Activated naive CD4-positive, alpha-beta T cell (primary cell): ENCODE data around the gene FXYD4.
"Not testable (repeated sequence)": the region's sequence is repeated elsewhere in the genome, so short reads cannot be mapped to it uniquely, and the experiment has no call there.

Experiments
- DNase-seq, 4 experiments: peaks; one replicate each; lab custom pipeline; 2025; lab: John Stamatoyannopoulos, UW

The FXYD4 gene, protein sequence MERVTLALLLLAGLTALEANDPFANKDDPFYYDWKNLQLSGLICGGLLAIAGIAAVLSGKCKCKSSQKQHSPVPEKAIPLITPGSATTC

DNA sequence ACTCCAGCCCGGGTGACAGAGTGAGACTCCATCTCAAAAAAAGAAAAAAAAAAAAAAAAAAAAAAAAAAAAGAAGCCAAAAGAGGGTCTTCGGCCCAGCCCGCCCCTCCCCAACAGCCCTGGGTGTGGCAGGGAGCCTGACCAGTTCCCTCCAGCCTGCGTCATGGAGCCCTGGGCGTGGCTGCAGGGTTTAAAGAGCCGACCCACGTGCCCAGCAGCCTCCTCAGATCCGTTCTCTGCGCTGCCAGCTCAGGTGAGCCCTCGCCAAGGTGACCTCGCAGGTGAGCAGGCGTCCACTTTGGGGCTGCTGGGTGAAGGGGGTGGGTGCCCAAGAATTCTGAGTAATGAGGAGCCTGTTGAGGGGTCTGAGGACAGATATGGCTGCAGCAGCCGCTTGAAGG is at the start of gene FXYD4:
FXYD4 (plus strand) TSS at position 219 of the 400 bp plus-strand sequence. CDS start 2,111 bp downstream, outside the sequence.
- no peak for DNase-seq

DNA sequence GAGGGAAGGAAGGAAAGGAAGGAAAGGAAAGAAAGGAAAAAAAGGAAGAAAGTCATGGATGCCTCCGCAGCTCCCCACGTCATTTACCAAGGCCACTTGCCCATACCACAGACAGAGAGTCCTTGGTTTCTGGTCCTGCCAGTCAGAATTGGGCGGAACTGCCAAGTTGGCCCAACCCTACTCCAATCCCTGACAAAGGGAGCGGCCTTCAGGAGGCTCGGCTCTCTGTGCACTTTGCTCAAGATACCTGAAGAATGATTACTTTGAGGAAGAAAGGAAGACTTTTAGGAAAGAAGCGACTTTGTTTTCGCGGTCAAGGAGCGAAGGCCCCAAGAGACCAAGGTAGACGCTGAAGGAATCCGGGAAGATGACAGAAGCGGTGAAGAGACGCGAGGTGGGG is 49.1 kb upstream of the FXYD4 start:
- no peak for DNase-seq

DNA sequence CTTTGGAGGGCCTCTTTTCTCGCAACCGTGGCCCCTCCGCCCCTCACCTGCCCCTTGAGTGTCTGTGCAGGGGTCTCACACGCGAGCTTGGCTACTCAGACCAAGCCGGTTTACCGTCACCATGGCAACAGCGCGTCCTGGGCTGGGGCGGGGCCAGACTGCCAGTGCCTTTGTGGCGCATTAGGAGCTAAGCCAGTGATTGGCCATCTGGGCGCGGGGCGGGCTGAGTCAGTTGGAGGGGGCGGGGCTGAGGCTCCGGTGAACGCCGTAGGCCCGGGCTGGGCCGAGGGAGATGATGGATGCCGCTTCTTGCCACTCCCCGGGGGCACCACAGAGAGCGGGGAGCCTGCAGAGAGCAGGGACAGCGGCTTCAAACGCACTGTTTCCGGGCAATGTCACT is 48.7 kb upstream of the FXYD4 start:
- peak; percentile 10 to 57 (median 28) for DNase-seq

DNA sequence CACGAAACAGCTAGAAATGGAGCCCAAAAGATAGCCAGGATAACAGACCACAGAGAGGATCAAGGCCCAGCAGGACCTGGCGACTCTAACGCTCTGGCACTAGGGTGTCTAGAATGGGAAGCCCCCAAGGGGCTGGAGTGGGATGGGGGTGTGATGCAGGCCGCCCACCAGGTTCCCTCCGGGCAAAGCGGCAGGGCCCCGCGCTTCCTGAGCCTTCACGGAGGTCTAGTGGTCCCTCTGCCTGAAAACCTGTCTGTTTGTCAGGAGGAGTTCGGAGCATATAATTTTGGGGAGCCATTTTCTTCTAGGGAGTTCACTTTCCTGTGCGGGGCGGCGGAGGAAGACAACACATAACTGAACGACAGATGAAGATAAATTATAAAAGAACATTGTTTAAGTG is 48.2 kb upstream of the FXYD4 start:
- no peak for DNase-seq

DNA sequence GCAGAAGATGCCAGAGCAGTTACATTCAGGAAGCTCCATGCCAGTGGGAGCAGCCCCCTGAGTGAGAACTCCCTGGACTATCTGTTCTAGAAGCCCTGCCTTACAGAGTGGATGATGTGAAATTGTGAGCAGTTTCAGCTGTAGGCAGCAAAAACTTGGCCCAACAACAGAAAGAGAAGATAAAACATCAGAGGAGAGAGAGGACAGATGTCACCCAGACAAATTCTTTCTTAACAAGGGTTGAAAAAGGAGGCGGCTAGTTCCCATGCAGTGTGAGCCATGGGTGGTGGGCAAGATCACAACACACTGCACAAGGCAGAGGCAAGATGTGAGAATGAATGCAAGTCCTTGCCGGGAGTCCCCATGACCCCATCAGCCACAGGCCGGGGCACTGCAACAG is 46.6 kb upstream of the FXYD4 start:
- DNase-seq, result no peak

DNA sequence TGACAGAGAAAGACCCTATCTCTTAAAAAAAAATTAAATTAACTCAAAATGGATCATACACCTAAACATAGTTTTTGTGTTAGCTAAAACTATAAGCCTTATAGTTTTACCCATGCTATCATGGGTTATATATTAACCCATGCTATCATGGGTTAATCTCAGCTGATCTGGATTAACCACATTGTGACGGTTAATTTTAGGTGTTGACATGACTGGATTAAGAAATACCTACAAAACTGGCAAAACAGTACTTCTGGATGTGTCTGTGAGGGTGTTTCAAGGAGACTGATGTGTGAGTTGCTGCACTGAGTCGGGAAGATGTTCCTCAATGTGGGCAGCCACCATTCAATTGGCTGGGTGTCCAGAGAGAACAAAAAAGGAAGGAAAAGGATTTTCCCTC is 44.3 kb upstream of the FXYD4 start:
- DNase-seq, result no peak

DNA sequence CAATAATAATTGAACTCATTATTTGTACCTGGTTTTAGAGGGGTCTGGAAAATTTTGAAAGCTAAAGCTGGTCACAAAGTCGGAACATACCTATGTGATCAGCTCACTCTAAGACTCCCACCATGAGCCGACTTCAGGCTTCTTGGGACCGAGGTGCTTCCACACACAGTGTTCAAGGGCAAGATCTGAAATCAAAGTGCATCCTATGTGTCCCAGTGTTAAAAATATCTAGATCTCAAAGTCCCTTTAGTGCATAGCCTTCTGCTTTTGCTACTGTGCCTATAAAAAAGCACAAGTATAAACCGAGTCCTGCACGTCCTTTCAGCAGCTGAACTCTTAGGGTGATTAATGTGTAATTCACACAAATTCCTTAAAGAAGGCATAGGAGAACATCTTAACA is 43.5 kb upstream of the FXYD4 start:
- no peak for DNase-seq

DNA sequence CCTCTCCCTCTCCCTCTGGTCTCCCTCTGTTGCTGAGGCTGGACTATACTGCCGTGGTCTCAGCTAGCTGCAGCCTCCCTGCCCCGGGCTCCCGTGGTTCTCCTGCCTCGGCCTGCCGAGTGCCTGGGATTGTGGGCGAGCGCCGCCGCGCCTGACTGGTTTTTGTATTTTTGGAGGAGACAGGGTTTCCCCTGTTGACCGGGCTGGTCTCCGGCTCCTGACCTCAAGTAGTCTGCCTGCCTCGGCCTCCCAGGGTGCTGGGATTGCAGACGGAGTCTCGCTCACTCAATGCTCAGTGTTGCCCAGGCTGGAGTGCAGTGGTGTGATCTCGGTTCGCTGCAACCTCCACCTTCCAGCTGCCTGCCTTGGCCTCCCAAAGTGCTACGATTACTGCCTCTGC is 42.6 kb upstream of the FXYD4 start:
- DNase-seq, result not testable (repeated sequence)

DNA sequence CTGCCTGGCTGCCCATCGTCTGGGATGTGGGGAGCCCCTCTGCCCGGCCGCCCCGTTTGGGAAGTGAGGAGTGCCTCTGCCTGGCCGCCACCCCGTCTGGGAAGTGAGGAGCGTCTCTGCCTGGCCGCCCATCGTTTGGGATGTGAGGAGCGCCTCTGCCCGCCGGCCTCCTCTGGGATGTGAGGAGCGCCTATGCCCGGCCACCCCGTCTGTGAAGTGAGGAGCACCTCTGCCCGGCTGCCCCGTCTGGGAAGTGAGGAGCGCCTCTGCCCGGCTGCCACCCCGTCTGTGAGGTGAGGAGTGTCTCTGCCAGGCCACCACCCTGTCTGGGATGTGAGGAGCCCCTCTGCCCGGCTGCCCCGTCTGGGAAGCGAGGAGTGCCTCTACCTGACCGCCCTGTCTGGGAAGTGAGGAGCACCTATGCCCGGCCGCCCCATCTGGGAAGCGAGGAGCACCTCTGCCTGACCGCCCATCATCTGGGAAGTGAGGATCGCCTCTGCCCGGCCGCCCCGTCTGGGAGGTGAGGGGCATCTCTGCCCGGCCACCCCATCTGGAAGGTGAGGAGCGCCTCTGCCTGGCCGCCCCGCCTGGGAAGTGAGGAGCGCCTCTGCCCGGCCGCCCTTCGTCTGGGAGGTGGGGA is 42.1 kb upstream of the FXYD4 start:
- DNase-seq, result not testable (repeated sequence)

DNA sequence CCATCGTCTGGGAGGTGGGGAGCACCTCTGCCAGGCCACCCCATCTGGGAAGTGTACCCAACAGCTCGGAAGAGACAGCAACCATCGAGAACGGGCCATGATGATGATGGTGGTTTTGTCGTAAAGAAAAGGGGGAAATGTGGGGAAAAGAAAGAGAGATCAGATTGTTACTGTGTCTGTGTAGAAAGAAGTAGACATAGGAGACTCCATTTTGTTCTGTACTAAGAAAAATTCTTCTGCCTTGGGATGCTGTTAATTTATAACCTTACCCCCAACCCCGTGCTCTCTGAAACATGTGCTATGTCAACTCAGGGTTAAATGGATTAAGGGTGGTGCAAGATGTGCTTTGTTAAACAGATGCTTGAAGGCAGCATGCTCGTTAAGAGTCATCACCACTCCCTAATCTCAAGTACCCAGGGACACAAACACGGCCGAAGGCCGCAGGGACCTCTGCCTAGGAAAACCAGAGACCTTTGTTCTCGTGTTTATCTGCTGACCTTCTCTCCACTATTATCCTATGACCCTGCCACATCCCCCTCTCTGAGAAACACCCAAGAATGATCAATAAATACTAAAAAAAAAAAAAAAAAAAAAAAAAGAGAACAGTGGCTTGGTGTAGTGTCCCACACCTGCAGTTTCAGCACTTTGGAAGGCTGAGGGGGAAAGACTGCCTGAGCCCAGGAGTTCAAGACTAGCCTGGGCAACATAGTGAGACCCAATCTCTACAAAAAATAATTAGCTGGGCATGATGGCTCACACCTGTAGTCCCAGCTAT is 41.2 kb upstream of the FXYD4 start:
- DNase-seq, result not testable (repeated sequence)

DNA sequence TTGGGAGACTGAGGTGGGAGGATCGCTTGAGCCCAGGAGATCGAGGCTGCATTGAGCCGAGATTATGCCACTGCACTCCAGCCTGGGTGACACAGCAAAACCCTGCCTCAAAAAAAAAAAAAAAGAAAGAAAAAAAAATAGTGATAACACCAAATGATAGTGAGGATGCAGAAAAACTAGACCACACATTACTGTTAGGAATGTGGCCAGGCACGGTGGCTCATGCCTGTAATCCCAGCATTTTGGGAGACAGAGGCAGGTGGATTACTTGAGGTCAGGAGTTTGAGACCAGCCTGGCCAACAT is 40.7 kb upstream of the FXYD4 start:
- DNase-seq, result not testable (repeated sequence)

DNA sequence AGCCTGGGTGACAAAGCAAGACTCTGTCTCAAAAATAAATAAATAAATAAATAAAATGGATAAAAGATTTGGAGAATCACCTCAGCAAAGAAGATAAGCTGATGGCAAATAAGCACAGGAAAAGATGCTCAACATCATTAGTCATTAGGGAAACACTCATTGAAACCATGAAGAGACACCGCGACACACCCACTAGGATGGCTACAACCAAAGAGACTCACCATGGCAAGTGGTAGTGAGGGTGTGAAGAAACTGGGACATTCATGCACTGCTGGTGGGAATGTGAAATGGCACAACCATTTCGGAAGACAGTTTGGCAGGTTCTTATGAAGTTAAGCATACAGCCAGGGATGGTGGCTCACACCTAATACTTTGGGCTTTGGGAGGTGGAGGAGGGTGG is 37.8 kb upstream of the FXYD4 start:
- no peak for DNase-seq

DNA sequence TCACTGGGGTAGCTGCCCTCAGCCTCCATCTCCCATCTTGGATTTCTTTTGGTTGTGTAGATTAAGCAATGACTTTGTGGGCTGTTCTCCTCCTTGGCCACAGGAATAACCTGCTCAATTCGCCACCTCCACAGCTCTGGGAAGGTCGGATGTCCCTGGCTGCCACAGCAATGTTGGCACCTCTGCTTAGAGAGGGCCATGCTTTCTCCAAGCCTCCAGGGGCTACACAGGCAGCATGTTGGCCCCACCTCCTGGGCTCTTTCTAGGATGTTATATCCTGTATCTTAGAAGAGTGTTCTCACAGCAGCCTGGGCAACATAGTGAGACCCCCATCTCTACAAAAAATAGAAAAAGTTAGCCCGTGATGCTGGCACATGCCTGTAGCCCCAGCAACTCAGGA is 35.4 kb upstream of the FXYD4 start:
- no peak for DNase-seq

DNA sequence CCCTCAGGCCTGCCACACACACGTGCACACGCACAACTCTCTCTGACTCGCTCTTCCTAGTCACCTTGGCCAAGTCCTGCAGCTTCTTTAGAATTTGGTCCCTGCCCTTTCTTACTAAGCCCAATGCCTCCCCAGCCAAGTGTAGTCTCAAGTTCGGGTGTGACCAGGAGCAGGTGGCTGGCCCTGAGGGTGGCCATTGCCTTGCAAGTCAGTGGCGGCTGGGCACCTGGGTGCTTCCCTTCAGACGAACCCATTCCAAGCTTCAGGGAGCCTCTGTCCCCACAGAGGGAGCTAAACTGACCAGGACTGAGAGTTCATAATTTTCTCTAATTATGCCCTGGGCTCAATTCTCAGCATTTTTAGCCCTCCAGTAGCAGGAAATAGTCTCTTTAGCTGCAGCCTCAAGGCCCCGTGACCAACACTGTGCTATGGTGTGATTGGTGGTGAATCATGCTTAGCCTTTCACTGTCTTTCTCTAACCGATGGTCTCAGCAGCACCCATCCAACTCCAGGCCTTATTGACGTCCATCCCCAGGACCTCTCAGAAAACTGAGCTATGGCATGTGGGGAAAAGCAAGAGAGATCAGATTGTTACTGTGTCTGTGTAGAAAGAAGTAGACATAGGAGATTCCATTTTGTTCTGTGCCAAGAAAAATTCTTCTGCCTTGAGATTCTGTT is 34.7 kb upstream of the FXYD4 start:
- no peak for DNase-seq

DNA sequence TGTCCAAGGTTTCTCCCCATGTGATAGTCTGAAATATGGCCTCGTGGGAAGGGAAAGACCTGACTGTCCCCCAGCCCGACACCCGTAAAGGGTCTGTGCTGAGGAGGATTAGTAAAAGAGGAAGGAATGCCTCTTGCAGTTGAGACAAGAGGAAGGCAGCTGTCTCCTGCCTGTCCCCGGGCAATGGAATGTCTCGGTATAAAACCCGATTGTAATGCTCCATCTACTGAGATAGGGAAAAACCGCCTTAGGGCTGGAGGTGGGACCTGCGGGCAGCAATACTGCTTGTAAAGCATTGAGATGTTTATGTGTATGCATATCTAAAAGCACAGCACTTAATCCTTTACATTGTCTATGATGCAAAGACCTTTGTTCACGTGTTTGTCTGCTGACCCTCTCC is 33.9 kb upstream of the FXYD4 start:
- DNase-seq, result not testable (repeated sequence)

DNA sequence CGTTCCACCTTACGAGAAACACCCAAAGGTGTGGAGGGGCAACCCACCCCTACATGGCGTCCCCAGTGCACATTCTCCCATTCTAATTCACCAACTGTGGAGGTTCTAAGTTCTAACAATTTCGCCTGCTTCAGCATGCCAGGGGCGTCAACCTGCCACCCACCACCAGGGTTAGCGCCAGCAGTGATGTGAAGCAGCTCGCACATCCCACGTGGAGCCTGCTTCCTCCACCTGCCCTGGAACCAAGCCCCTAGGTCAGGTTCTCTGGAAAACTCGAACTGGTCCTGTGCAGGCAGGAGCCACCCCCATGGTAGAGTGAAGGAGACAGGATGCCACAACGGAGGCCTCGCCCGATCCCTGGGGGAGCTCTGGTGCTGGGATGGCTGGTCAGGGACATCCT is 33.3 kb upstream of the FXYD4 start:
- DNase-seq, result no peak

DNA sequence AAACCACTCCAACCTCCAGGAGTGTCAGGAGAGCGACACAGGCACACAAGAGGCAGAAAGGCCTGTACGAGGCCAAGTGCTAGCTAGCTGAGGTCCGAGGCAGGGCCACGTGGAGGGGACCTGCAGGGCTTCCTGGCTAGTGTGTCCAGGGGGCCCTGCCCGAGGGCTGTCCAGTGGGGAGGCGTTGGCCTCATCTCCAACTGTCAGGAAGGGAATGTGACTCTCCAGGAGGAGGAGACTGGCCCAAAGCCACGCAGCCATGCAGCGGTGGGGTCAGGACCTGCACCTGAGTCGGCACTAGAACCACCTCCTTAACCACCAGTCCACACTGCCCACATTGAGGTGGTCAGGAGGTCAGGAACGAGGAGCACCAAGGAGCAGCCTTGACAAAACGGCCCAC is 32.3 kb upstream of the FXYD4 start:
- no peak for DNase-seq

DNA sequence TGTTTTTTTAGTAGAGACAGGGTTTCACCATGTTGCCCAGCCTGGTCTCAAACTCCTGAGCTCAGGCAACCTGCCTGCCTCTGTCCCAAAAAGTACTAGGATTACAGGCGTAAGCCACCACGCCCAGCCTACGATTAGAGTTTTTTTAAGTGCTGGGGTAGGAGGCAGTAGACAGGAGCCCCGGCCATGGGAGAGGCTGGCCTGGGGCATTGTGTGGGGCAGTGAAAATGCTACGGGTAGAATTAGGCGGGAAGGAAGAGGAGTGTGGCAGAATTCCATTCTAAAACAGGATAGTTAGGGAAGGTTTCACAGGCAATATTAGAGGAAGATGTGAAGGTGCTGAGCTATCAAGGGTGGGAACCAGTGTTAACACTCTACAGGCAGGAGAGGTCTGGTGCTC is 31.3 kb upstream of the FXYD4 start:
- DNase-seq, result no peak

DNA sequence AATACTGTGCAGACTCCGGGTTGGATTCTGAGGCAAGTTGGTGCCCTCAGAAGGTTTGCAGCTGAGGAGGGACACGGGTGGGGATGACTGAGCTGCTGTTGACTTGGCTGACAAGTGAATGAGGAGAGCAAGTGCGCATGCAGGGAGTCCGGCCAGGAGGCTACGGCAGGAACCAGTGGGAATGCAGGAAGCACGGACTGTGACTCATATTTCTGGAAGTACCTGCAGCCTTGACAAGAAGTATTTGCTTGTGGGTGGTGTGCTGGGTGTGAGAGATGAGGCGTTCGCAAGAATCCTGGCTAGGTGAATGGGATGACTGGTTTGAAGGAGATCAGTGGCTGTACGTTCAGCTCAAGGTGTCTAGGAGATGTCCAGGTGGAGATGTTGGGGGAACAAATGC is 30.8 kb upstream of the FXYD4 start:
- DNase-seq, result no peak

DNA sequence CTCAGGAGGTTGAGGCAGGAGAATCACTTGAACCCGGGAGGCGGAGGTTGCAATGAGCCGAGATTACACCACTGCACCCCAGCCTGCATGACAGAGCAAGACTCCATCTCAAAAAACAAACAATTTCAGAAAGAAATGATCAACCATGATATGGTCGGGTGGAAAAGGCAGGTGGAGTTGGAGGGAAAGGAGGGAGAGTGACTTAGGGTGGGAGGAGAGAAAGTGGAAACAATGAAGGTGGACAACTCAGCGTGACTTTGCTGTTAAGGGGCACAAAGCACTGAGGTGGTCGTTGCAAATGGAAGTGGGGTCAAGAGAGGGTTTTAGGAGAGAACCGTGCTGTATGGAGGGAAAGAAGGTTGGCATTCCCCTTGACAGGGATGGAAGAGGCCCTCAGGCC is 30.0 kb upstream of the FXYD4 start:
- DNase-seq, result no peak

DNA sequence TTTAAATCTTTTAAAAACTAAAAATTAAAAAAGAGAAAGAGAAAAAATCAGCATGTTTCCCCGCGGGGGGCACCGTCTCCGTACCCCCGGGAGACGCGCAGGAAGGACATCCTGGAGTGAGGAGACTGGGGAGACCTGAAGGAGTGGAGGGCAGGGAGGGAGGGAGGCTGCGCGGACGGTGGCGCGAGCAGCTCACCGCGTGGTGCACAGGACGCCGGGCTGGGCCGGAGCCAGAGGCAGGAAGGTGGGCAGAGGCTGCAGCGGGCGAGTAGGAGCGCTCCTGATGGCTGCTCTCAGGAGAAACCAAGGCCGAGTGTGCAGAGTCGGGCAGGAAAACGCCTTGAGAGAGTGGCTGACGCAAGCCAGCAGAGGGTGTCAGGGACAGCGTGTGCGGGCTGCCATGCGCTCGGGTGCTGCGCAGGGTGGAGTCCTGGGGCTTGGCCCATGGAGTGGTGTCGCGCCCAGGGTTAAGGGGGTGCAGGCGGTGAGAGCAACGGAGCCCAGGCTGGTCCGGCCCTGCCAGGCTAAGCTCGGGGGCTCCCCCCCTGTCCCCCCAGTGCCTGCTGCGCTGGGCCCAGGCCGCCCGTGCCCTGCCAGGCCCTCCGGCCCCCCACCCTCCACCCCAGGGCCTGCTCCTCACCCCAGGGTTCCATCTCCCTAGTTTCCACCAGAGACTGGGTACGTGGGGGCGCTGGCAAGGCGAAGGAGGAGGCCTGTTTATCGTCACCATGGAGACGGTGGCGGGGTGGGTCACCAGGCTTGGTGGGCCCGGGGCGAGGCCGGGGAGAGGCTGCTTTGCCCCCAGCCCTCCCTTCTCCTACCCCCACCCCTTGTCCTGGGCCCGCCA is 28.9 kb upstream of the FXYD4 start:
- DNase-seq, result no peak

DNA sequence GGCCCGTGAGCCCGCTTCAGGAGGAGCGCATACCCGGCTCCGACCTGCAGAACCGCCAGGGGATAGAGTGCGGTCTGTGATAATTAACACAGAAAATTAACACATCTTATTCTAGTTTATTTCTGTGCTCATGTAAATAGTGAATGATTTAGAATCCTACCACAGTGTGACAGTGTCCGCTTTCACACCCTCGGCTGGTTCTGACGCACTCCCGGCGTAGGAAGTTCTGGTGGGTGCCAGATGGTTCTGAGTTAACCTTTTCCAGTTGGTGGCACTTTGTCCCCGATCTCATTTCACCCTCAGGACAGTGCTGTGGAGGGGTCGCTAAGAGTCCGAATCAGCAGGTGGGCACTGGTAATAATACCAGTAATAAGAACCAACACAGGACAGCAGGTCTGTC is 28.3 kb upstream of the FXYD4 start:
- DNase-seq, result no peak
